ENCODE data around the gene TUBA8.
"Not testable (repeated sequence)": the region's sequence is repeated elsewhere in the genome, so short reads cannot be mapped to it uniquely, and the experiment has no call there.

Gene TUBA8

DNA sequence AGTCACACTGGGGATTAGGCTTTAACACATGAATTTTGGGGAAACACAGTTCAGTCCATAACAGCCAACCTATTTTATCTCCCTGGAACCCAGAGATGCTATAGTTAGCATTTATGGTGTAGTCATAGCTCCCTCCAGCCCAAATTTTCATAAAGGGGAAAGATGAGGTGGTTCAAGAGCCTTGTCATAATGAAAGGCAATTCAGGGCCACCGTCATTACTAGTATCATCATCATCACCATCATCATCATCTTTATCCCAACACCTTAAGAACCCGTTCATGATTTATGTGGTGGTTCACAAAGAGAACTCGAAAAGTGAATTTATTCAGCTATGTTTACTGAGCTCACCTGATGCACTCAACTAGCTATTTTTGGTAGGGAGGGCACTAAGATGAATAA, 2.4 kb upstream of the TUBA8 start:
- no peak for DNase-seq

DNA sequence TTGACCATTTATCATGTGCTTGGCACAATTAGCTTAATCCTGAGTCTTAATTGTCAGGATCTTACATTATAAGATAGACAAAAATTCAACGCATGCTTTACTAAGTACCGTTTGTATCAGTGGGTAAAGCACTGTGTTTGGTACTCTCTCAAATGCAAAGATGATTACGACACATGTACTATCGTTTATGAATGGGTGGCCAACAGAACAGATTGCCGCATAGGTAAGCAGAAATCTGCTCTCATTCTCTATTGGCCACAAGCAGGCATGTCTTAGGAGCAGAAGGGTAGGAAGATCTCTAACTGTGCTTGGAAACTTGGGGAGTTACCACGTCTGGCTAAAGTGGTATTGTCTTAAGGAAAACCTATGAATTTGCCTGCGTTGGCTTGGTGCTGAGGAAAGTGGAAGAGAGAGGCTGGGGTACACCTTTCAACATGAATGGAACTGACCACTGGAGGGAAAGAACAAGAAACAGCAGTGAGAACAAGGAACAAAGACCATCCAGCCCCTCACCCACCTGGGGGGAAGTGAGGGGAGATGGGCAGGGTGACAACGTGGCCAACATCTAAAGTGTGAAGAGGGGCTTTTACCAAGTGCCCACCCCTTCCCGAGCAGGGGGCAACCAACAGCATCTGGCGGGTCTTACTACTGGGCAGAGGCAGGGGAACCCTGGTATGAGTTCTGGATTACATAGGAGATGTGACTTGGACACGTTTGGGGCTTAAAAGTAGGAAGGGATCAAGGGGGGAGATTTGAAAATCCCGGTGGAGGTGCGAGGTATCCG, 1.0 kb upstream of the TUBA8 start:
- no peak for DNase-seq

DNA sequence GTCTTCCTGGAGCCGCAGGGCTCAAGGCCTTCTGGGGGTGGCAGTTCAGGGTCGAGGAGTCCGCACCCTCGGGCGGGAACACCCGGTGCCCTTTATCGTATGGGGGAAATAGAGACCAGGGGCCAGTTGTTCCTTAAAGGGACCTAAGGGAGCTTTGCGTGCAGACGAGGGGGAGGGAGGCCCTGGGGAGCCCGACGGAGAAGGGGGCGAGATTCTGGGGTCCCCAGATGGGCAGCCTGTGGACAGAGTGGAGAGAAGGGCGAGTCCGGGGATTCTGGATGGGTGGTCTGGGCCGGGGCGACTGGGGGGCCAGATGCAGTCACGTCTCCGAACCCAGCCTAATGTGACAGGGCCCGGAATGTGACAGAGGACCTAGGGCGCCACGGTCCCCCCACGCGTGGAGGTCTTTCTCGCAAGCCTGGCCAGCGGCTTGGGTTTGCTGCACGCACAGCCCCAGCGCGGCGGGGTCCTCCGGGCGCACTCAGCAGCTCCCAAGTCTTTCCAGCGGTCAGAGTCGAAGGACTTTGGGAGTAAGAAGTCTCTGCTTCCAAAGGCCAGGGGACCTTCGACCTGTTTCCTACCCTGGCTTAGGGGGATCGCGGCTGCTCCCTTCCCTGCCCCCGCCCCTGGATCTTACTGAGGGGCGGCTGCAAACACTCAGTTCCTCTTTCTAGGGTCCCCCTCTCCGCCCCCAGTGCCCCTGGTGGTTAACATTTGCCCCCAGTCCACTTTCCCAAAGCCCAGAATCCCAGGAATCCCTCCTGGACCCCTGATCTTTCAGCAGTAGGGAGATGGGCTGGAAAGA, 547 bp downstream of the TUBA8 start:
- no peak for DNase-seq

DNA sequence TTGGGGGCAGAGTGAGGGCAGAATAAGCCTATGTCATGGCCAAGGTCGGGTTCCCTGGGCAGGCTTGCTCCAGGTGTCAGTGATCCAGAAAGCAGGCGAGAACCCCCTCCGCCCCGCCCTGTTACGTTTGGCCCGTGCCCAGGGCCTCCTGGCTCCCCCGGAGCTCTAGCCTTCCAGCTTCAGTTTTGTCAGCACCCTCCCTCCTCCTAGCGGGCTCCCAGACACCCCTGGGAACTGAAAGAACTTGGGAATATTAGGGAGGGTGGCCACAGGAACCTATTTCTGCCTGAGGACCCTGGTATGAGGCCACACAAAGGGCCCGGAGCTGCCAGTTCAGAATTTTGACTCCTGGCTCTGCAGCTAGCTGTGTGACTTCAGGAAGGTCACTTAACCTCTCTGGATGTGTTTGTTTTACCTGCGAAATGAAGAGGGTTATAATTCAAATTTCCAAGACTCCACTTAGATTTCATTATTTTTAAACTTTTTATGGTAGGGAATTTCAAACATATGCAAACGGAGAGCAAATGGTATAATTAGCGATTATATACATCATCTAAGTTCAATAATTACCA, 1.2 kb downstream of the TUBA8 start:
- DNase-seq: no peak

GRCh38 chr22:18112440-18112839, 1.8 kb downstream of the TUBA8 start:
- DNase-seq: no peak

DNA sequence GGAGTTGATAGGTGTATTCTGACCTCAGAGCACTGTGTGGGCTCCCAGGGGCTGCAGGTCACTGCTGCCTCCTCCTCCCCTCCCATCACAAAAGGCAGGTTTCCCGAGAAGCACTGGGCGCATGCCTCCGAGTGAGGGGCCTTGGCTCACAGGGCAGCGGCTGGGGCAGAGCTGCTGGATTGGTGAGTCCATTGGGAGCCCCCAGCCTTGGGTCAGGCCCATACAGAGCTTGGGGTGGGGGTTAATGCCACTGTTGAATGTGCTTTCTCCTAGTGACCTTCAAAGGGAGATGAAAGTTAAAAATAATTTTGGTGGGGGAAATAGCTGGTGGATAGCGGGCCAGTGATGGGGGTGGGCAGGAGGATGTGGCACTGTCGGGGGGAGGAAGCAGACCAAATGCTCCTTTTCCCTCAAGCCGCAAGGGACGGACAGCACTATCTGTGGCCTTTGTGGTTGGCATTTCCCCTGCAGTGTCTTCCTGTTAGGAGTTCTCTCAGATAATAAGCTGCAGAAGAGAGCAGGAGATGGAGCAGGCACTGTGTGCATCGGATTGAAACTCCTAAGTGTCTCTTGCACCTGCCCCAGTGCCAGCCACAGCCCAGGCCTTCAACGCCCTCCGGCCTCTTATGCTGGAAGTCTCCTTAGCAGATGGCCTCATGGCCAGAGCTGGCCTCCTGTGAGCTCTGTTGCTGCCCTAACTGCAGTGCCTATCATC, 3.2 kb downstream of the TUBA8 start:
- no peak for DNase-seq

DNA sequence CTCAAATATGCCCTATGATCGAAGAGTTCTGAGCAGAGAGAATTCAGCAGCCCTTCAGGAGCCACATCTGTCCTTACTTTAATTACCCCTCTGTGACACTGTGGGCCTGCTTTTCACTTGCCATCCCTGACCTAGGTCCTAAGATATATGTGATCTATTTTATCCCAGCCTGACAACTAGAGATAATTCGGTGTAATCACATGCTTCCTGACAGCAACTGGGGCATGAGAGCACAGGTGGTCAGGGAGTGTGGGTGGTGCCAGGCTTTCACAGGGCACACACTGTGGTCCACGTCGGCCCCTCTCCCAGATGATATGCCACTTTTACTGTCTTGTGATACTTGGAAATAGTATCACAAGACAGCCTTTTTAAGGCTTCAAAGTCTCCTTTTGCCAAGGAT, 3.9 kb downstream of the TUBA8 start:
- DNase-seq: no peak

GRCh38 chr22:18114976-18115652, 4.5 kb downstream of the TUBA8 start:
- DNase-seq: no peak

GRCh38 chr22:18115906-18116371, 5.3 kb downstream of the TUBA8 start:
- DNase-seq: no peak

- no peak for DNase-seq
These were observed 6.0 kb downstream of the TUBA8 start for GRCh38 chr22:18116634-18117033.

DNA sequence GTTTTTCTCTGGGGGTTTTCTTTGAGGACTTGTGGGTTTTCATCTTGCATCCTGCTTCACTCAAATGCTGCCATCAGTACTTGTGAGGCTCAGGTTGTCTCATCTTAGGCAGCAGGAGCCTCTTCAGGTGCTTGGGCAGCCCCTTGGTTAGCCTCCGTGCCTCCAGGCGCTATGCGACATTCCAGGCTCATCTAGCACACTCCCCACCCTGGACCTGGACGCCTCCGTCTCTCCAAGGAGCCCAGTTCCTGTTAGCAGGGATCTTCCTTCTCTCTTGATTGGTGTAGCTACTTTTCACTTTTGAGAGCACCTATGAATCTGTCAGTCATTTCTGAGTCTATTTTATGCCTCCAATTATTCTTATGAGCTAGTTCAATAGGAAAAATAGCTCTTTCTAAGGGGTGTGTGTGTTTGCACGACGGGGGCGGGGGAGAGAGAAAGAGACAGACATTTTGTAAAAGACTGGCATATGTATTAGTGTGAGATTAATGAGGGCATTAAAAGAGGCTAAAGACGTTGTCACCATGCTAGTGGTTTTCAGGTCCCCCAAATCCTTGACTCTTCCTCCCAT, 7.8 kb downstream of the TUBA8 start:
- no peak for DNase-seq

DNA sequence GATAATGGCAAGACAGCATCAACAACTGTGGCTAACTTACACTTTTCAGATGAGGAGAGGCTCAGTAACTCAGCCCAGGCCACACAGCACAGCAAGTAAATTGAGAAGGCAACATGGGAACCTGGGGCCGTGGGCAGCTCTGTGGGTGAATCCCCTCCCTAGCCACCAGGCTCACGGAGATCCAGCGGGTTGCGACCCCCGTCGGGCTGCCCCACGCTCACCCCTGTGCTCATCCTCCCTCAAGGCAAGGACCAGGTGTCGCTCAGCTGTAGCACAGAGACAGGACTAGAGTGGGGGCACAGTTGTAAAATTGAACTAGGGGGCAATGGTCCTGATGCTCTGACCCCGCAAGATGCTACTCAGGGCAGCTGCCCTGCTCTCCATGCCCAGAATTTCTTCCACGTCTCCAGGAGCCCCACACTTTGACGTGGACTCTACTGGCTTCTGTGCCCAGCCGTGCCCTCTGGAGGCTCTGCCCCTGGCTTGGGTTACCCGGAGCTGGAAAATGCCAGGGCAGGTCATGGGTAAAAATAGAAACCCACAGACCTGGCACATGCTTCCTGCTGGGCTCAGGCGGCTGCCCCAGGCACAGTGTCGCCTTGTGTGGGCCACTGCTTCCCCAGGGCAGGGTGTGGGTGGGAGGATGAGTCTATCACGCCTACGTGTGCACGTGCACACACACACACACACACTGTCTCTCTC, 9.0 kb downstream of the TUBA8 start:
- no peak for DNase-seq

DNA sequence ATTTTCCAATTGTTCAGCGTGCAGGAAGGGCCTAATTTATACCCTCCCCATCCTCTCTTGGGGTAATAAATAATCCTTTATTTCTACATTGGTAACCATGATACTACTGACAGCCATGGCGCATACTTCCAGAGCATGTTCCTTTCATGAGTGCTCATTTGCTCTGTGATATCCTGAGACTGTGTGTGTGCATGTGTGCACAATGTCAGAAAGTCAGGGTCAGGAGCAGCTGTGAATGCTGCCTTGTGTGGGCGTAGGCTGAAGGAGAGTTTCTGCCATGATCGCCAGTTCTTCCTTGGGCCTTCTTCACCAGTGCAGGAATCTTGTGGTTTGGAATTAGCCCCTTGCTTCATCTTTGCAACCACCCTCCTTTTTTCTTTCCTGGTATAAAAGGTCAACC, 10.2 kb downstream of the TUBA8 start:
- no peak for DNase-seq

- no peak for DNase-seq
These were observed 10.9 kb downstream of the TUBA8 start for GRCh38 chr22:18121506-18121905.

- no peak for DNase-seq
These were observed 11.4 kb downstream of the TUBA8 start for GRCh38 chr22:18121954-18122554.

DNA sequence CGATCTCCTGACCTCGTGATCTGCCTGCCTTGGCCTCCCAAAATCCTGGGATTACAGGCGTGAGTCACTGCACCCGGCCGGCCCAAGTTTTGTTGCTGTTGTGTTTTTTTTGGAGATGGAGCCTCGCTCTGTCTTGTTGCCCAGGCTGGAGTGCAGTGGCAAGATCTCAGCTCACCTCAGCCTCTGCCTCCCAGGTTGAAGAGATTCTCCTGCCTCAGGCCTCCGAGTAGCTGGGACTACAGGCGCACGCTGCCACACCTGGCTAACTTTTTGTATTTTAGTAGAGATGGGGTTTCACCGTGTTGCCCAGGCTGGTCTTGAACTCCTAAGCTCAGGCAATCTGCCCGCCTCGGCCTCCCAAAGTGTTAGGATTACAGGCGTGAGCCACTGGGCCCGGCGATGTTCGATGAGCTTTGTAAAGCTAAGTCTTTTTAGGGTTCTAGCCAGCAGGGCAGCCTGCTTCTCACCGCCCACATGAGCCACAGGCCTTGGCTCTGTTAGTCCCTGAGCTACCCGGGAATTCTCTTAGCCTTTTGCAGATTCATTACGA, 12.9 kb downstream of the TUBA8 start:
- DNase-seq: not testable (repeated sequence)

DNA sequence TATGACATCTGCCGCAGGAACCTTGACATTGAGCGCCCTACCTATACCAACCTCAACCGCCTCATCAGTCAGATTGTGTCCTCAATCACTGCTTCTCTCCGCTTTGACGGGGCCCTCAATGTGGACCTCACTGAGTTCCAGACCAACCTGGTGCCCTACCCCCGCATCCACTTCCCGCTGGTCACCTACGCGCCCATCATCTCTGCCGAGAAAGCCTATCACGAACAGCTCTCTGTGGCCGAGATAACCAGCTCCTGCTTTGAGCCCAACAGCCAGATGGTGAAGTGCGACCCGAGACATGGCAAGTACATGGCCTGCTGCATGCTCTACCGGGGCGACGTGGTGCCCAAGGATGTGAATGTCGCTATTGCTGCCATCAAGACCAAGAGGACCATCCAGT, 16.0 kb downstream of the TUBA8 start:
- no peak for DNase-seq

GRCh38 chr22:18130018-18130417, 19.4 kb downstream of the TUBA8 start:
- no peak for DNase-seq

- DNase-seq: no peak
These were observed 20.3 kb downstream of the TUBA8 start for GRCh38 chr22:18130699-18131429.

DNA sequence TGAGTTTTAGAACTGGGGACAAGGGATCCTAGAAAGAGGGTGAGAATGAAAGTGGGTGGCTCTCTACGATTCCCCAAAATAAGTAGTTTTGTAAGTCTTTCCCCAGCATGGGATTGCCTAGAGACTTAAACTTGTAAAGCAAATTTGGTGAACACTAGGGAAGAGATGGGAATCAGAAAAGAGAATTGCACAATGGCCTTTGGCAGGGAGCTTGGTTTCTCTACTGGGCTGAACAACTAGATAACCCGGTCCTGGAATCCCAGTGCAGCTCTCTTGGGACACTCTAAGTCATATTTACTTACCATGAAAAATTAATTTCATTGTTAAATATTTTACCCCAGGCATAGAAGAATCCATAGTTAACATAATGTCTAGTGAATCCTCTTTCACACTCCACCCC, 22.8 kb downstream of the TUBA8 start:
- no peak for DNase-seq
